GM12874 (cell line): ENCODE results near the gene SRPK2.

Experiments used
- TF ChIP-seq, protein P1 (sequence below): IDR thresholded peaks from 2 replicates; pipeline ENCODE4 v1.5.1; 2011; ENCODE audit warnings: low read depth, mild to moderate bottlenecking, control low read depth, low read length, moderate library complexity; ENCODE audit not compliant: insufficient read depth

SRPK2 gene

DNA sequence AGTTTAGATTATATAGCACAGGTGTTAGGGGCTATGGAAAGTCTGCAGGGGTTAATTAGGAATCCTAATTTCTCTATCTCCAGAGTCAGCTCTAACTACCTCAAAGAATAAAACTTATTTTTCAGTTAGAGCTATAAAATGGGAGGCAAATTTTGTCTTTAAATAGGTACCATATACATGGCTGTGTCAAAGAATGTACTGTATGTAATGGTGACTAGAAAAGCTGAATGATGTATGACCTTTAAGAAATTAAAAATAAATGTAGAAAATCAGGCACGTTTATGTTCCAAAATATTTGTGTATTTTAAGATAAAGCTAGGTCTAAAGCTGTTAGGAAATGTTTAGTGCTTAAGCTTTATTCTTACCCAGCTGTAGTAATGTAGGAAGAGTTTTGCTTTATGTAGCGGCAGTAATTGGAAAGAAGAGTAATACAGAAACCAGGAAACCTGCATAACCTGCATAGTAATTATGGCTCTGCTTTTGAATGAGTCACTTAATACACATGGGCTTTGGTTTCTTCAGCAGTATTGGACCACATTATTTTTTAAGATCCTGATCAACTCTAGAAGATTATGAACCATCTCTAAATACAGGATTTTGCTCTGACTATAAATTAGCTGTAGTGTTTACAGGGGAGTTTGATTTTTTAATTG is 289.7 kb downstream of the SRPK2 start:
- TF ChIP-seq, protein P1, sequence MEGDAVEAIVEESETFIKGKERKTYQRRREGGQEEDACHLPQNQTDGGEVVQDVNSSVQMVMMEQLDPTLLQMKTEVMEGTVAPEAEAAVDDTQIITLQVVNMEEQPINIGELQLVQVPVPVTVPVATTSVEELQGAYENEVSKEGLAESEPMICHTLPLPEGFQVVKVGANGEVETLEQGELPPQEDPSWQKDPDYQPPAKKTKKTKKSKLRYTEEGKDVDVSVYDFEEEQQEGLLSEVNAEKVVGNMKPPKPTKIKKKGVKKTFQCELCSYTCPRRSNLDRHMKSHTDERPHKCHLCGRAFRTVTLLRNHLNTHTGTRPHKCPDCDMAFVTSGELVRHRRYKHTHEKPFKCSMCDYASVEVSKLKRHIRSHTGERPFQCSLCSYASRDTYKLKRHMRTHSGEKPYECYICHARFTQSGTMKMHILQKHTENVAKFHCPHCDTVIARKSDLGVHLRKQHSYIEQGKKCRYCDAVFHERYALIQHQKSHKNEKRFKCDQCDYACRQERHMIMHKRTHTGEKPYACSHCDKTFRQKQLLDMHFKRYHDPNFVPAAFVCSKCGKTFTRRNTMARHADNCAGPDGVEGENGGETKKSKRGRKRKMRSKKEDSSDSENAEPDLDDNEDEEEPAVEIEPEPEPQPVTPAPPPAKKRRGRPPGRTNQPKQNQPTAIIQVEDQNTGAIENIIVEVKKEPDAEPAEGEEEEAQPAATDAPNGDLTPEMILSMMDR = no peak

DNA sequence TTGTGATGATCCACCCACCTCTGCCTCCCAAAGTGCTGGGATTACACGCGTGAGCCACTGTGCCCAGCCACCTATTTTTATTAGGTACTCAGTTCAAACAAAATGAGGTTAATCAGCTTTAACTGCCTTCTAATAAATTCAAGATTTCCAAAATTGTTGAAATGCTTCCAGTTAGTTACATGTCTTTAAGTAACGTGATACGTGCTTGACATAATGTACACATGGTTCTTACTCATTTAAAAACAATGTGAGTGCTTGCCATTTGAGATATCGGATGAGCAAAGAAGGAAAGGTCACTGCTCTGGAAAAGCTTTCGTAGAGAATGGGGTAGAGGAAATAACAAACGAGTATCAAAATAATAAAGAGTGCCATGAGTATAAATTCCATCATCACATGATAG is 291.1 kb downstream of the SRPK2 start:
- TF ChIP-seq, protein P1 = no peak

DNA sequence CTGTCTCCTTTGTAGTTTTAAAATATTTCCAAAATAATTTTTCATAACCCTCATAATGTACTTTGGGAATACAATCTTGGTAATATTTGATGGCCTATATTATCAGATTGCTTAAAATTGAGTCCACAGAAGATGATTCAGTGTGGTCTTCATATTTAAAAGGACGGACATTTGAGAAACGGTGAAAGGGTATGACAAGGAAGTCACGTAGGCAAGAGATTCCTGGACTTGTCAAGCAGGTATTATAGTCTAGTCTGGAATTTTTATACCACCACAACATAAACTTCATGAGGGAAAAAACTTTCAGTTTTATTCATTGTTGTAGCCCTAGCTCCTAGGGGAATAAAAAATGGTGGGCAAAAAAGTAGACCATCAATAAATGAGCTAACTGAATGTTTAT is 292.4 kb downstream of the SRPK2 start:
- TF ChIP-seq, protein P1 = no peak

DNA sequence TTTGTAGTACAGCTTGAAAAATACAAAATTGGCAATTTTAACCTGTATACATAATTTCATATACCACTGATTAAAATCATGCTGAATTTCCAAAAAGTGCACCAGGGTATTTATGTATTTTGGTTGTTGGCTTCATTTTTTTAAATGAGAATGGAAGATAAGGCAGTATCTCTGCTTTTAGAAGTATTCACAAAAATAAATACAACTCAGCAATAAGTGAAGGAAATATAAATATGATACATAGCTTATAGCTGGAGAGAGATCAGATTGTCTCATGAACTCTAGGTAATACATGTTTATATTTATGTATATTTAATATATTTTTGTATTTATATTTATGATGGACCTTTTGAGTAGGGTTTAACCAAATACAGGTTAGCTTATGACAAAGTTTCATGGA is 293.8 kb downstream of the SRPK2 start:
- TF ChIP-seq, protein P1 = no peak

DNA sequence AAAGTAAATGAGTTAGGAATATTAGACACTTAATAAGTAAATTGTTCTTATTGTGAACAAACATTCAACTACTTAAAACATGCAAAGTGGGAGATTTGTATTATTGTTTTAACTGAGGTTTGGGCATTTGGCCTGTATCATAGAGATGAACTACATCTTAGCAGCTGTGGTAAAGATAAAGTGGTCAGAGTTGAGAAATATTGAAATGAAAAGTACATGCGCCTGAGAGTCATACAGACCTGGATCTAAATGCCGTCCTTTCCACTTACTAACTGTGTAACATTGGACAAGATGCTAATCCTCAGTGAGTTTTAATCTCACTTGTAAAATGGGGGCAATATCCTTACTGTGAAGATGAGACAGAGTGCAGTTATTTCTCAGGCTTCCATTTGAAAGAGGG is 300.3 kb downstream of the SRPK2 start:
- TF ChIP-seq, protein P1 = no peak

DNA sequence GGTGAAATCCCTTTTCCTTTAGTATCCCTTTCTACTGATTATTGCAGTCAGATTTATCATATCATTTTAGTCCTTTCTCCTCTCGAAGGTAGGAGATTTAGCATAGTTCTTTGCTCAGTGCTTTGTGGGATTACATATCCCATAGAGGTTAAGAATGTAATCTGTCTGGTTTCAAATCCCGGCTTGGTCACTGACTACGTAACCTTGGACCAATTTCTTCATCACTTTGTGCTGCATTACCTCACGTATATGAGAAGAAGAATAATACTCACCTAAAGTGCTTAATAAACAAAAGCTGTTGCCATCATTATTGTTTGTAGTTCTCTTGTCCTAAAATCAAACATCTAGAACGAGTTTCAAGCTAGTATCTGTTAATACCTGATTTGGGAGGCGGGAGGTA is 300.7 kb downstream of the SRPK2 start:
- TF ChIP-seq, protein P1 = no peak

DNA sequence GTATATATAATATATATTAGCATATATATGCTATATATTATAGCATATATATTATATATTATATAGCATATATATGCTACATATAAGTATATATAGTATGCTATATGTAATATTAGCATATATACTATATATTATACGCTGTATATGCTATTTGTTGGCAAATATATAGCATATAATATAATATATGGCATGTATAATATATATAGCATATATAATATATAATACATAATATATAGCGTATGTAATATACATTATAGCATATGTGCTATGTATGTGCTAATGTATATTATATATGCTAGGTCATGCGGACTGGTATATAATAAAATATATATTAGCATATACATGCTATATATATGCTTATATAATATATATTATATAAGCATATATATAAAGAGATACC is 301.9 kb downstream of the SRPK2 start:
- TF ChIP-seq, protein P1 = no peak
